Measurements from ENCODE around the gene PSMD13.
"Not testable (repeated sequence)": the region's sequence is repeated elsewhere in the genome, so short reads cannot be mapped to it uniquely, and the experiment has no call there.

The PSMD13 gene

DNA sequence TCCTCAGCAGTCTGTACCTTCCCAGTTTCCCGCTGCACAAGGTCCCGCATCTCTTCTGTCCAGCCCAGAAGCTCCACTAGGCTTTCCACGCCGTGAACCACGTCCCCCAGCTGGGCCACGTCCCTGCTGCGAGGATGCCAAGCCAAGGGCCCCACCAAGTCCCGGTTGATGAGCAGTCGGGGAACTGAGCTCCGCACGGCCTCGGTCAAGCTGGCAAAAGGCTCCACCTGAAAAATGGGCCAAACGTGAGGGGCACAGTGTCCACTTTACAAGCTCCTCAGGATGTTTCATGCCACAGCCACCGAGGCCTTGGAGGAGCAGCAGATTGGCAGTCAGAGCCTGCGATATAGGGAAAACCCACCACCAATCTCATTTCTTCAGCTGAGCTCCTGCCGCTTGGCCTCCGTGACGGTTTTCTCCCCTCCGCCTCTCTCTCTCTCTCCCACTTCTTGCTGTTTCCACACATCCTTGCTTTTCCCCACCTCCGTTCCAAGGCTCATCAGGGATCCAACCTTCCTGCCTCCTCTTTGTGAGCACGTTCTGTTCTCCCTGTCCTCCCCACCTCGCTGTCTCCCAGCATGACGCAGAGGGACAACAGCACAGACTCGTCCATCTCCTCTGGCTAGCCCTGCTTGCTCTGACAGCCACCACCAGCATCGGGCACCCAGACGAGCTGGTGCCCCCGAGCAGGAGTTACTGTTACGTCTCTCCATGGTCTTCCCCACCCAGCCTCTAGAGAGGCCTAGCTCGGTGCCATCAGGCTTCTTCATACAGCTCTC, 17.8 kb upstream of the PSMD13 start:
- DNase-seq: no peak

DNA sequence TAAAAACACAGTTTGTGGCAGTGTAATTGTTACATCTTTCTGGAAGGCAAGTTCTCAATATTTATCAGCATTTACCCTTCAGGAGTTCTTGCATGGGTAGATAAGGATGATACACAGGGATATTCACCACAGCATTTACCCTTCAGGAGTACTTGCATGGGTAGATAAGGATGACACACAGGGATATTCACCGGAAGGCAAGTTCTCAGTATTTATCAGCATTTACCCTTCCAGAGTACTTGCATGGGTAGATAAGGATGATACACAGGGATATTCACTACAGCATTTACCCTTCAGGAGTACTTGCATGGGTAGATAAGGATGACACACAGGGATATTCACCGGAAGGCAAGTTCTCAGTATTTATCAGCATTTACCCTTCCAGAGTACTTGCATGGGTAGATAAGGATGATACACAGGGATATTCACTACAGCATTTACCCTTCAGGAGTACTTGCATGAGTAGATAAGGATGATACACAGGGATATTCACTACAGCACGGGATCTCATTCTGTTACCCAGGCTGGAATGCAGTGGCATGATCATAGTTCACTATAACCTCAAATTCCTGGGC, 16.0 kb upstream of the PSMD13 start:
- DNase-seq: not testable (repeated sequence)

DNA sequence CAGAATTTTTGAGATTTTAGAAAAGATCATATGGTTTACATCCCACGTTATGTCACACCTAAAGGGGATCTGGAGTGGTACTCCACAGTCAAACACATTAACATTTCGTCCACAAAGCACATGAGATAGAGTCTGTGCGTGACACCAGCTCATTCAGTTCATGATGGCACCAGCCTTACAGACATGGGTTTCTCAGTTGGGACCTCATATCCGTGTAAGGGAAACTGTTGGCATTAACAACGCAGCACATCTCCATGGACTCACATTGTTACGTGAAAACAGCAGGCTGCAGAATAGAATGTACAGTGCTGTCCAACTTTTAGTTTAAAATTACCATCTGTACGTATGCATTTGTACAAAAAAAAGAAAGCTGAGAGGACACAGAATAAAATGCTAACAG, 15.2 kb upstream of the PSMD13 start:
- DNase-seq: no peak

DNA sequence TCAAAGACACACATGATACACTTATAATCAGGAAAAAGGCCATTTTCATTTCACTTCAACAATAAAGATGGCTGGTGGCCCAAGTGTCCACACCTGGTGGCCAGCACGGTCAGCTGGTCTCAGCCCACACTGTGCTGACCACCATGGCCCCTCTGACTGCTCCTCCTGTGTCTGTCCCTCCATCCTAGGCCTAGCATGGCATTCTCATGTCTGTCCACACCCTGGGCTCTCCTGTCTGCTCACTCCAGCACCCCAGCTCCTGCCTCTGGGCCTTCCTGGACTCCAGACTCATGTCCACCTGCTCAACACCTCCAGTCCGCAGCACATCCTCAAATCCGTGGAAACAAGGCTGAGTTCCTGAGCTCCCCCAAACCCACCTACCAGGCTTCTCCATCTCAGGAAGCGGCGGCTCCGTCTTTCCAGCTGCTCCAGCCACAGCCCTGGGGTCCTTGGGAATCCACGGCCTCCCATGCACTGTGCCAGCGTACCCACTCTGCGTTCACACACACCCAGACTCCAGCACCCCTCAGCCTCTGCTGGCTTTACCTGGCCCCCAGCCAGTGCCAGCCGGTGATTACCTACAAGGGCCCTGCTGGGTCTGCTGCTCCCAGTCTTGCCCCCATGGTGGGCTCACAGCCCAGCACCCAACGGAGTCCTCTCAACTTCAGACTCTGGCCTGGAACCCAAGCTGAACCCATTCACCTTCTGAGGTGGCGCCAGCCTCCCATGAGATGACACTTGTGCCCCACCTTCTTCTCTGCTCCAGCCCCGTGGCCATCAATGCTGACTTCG, 14.6 kb upstream of the PSMD13 start:
- DNase-seq: no peak

DNA sequence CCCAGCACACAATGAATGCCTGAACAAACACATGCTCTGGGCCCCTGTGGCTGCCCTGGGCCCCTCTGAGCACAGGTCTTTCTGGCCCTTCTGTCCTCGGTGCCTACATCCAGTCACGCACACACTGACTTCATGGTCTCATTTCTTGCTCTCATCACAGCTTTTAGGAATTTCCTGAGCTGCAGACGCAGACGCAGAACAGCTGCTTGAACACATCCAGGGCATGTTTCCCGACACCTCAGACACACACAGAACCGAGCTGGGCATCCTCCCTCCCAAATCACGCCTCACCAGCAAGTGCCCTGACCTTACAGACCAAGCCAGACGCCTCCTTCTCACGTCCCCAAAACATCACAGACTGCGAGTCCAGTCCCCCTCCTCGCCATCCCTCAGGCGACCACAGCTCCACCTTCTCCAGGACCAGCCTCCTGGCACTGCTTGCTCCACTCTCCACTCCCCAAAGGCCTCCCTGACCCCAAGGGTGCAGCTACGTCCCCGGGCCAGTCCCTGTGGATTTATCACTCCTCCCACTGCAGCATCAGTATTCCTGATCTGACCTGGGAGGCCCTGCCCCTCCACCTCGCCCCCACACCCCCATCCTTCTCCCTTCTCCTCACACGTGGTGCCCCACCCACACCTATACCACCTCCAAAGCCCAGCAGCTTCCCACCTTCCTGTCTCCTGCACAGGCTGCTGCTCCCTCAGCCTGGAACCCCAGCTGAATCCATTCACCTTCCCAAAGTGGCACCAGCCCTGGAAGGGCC, 13.6 kb upstream of the PSMD13 start:
- DNase-seq: no peak

DNA sequence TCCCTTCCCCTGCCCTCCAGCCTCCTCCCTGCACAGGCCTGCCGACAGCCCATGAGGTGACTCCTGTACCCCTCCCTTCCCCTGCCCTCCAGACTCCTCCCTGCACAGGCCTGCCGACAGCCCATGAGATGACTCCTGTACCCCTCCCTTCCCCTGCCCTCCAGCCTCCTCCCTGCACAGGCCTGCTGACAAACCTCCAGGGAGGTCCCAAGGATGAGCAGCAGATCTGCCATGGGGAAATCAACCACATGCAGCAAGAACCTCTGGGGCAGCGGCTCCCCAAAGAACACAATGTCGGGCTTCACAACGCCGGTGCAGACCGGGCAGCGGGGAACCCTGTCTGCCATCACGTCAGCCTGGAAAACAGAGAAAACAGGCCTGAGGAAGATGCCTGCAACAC, 12.9 kb upstream of the PSMD13 start:
- no peak for DNase-seq

DNA sequence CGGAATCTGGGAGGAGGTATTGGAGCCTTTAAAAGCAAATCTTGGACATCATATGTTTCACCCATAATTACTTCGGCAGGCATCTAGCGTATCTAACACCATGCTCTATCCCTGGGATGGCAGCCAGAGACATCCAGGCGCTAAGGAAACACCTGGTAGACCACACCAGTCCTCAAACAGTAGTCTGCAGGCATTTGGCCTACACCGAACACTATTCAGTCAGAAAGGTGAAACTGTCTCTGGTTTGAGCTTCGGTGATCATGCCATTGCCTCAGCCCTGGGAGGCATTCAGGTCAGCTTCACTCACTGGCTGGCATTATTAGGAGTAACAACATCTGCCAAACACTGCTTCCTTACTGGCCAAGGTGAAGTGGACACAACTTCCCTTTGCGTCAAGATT, 12.4 kb upstream of the PSMD13 start:
- no peak for DNase-seq

DNA sequence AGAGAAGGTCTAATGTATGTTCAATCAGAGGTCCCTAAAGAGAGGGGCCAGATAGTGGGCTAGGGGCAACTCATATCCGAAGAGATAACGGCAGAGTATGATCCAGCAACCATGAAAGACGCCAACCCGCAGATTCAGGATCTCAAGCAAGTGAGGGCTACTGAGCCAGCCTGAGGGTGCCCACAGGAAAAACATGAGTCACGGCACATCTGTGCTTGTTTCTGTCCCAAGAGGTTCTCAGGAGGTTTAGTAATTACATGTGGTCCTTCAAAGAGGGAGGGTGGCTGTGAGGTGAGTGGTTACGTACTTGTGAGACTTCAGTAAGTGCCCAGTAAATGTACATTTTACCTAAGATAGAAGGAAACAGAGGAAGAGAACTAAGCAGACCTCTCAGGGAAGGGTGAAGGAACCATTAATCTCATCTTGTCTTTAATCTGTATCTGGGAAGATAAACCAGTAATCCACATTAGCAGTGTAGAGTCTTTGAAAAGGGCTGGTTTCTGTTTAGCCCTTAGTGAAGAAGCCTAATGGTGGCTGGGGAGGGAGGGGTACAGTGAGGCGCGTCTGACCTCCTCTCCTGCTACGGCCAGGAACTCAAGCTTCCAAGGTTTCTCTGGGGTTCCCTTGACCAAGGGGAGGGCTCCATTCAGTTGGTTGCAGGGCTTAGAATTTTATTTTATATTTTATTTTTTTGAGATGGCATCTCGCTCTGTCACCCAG, 10.9 kb upstream of the PSMD13 start:
- DNase-seq: peak; percentile 10 to 34

DNA sequence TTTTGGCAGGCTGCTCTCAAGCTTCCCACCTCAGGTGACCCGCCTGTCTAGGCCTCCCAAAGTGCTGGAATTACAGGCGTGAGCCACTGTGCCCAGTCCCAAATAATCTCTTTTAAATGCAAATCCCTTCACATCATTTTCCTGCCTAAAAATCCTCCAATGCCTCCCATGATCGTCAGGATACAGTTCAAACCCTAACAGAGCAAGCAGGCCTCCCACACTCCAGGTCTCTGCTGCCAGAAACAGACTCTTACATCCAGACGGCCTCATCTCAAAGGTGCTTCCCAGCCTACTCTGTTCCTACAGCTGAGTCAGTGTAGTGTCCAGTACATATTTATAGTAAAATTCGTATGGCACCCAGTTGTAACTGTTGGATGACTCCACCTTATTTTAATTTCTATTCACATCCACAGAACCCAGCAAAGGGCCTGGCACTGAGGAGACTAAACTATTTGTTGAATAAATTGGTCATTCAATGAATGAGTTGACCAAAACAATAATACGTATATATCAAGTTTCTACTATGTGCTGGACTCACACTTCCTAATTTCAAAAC, 8.9 kb upstream of the PSMD13 start:
- no peak for DNase-seq

DNA sequence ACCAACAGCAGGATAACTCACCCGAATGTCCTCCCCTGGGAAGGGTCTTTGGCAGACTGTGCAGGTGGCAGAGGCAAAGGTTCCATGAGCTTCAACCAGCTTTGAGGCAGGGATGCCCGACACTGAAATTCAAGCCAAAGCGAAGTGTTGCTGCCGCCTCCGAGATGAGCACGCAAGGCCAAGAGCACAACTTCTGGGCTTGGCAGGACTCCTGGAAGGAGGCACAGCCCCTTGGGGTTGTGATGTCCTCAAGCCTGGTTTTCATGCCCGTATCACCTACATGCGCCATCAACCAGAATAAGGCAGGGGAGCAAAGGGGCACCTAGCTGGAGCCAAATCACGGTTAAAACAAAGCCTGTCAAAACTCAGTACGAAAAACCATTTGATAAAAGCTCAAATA, 6.3 kb upstream of the PSMD13 start:
- no peak for DNase-seq

DNA sequence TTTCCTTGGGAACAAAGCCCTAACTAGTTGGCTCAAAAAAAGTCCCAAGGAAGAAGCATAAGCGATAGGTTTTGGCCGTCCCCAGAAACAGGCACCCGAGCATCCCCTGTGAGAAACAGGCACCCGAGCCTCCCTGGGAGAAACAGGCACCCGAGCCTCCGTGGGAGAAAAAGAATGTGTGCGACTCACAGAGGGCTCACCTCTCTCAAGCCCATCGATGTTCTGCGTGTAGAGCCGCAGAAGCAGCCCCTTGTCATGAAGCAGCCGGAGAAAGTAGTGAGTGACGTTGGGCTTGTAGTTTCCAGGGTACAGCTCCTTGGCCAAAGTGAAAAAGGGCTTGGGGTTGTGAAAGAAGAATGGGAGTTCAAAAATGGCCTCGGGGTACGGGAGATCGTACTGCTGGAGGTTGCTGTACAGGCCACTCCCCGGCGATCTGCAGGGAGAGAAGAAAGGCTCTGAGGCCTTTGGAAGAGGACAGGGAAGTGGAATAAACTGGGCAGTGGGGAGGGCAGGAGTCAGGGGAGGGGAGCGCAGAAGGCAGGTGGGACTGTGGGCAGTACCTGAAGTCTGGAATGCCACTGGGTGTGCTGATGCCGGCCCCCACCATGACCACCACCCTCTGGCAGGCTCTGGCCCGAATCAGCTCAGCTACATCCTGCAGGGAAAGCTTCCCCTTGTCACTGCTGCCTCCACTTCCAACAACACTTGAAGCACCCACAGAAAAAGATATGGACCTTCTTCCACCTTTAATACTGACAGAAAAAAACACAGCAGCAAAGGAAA, 3.8 kb upstream of the PSMD13 start:
- DNase-seq: no peak

DNA sequence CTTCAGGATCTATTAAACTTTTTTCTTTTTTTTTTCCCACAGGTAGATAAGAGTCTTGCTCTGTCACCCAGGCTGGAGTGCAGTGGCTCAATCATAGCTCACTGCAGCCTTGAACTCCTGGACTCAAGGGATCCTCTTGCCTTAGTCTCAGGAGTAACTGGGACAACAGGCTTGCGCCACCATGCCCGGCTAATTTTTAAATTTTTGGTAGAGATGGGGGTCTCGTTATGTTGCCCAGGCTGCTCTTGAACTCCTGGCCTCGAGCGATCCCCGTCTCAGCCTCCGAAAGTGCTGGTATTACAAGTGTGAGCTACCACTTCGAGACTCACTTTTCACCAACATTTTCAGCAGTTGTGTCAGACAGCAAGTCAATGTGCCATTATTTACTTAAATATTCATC, 1.6 kb upstream of the PSMD13 start:
- DNase-seq: no peak

DNA sequence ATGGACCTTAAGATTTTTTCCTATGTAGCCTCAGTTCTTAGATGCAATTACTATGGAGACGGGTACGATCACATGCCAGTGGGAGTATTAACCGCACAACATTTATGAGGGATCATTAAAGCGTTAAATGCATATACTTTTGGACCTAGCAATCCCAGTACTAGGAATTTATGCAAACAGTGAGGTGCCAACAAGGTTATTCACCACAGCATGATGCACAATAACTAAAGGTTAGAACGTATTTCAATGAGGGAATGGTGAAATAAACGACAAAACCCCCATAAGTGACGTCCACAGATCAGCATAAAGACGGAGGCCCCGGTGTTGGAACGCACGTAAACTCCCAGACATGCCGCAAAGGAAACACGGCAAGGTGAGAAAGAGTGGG, 1.2 kb upstream of the PSMD13 start:
- no peak for DNase-seq

DNA sequence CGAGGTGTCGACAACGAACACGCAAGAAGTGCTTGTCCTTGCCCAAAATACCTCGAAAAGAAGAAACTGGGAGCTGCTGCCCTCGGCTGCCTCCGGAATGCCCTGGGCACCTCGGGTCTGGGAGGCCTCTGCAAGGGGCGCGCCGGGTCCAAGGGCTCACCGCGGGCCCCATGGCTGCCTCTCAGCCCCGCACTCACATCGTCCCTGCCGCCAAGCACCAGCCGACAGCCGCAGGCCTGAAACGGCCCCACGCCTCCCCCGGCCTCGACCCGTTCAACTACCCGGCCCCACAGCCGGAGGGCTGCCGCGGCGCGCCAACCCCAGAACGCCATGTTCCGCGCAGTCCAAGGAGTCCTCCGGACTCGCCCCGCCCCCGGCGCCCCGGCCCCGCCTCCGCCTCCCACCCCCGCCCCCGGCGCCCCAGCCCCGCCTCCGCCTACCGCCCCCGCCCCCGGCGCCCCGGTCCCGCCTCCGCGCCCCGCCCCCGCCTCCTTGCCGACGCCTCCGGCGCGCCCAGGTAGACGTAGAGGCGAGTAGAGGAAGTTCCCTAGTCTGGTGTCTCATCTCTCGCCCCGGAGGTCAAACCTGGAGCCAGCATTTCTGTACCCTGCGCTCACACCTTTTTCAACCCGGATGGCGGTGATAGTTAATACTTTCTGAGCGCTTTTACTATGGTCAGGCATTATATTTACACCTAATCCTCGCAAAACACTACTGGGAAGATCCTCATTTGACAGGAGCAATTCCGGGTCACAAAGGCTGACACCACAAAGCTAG, 591 bp upstream of the PSMD13 start, which contains the start of gene SIRT3:
Gene SIRT3 (minus strand): TSS at position 346 of the 777 bp plus-strand sequence. CDS start 14 bp downstream, at position 332.
- peak; percentile 70 to 89 for DNase-seq

DNA sequence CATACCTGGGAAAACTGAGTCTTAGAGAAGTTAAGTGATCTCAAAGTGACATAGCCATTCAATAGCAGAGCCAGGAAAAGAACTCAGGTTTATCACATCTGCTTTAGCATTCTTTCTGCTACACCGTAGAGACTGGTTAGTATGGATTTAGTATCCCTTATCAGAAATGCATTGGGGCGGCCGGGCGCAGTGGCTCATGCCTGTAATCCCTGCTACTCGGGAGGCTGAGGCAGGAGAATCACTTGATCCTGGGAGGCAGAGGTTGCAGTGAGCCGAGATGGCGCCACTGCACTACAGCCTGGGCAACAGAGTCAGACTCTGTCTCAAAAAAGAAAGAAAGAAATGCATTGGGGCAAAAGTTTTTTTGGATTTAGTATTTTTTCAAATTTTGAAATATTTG, 1.6 kb downstream of the PSMD13 start:
- not testable (repeated sequence) for DNase-seq

DNA sequence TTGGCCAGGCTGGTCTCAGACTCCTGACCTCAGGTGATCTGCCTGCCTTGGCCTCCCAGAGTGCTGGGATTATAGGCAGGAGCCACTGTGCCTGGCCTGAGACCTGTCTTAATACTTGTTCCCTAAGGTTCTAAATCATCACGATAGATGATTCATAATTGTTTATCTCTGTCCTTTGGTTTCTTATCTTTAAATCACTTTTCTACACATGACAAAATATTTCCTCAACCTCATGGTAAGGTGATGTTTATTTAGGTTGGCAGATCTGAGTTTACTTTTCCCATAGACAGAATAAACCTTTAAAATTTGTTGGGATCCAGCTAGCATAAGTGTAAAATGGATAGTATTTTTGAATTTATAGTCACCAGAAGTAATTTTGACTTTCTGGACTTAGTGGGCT, 3.5 kb downstream of the PSMD13 start:
- no peak for DNase-seq

DNA sequence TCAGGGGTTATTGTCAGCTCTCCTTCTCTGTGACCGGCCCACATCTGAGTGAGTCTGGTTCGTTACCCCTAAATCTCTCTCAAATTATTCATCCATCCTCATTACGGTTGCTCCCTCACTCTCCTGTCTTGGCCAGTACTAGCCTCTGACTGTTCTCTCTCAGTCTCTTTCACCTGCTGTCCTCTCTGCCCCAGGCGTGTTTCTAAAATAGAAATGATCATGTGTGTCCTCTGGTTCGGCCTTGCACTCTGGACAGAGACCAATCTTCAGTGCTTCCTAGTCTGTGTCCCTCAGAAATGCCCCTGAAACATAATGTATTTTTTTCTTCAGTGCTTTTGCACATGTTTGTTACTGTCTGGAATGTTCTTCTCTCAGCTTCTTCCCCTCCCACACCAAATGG, 4.9 kb downstream of the PSMD13 start:
- DNase-seq: no peak

DNA sequence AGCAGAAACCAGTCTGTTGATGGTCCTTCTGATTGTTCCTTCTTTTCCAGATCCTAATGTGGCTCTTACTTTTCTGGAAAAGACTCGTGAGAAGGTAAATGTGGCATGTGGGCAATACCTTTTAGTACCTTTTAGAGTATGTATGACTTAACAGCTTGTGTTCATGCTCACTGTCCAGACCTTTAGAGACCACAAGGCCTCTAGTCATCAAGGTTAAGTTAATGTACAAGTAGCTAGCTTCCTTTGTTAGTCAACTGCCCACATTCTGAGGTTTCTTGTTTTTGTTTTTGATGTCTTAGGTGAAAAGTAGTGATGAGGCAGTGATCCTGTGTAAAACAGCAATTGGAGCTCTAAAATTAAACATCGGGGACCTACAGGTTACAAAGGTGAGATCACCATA, 7.6 kb downstream of the PSMD13 start:
- DNase-seq: no peak

DNA sequence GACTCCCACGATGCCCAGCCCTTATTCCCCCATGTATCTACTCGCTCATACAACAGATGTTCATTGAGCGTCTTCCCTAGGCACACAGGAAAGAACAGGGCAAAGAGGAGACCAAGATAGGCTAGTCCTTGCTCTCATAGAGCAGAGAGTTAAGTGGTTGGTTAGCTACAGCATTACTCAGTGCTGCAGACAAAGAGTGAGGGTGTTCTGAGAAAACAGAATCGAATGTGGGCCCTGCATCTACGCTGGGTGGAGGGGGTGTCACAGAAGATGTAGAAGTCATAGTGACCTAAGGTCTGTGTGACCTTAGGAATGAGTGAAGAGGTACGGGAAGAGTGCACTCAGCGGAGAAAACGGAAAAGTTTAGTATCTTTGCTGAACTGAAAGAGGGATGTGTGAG, 12.3 kb downstream of the PSMD13 start:
- DNase-seq: no peak

DNA sequence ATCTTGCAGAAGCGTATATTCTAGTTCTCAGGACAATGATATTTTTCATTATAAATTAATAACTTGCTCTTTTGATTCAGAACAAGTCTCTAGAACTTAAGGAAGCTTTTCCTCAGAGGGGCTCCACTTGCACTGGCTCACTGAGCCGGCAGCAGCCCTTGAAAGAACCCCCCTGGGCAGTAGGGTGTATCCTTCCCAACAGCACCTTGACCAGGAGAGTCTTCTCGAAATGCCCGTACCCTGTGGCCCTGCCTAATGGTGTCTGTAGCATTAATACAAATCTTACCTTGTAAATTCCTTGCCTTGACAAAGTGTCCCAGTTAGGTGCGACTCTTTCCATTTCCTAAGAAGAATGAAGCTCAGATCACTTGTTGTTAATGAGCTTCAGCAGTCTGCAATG, 13.5 kb downstream of the PSMD13 start:
- no peak for DNase-seq

All from NCI-H187 (cell line).